ENCODE data around the gene EFNB2.

DNA sequence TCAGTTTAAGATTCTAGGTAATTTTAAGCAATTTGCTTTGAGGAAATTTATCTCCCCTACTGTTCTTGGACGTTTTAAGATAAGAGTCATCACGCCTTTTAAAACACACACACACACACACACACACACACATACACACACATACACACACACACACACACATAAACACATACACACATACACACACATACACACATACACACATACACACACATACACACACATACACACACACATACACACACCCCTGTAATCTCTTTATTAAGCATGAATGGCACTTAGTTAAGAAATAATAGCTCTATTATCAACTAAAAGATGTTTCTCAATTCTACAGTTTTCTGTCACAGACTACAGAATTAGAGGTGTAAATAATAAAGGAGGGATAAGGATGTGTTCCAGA lies 49.2 kb downstream of the EFNB2 start:
- TF ChIP-seq, protein P1, sequence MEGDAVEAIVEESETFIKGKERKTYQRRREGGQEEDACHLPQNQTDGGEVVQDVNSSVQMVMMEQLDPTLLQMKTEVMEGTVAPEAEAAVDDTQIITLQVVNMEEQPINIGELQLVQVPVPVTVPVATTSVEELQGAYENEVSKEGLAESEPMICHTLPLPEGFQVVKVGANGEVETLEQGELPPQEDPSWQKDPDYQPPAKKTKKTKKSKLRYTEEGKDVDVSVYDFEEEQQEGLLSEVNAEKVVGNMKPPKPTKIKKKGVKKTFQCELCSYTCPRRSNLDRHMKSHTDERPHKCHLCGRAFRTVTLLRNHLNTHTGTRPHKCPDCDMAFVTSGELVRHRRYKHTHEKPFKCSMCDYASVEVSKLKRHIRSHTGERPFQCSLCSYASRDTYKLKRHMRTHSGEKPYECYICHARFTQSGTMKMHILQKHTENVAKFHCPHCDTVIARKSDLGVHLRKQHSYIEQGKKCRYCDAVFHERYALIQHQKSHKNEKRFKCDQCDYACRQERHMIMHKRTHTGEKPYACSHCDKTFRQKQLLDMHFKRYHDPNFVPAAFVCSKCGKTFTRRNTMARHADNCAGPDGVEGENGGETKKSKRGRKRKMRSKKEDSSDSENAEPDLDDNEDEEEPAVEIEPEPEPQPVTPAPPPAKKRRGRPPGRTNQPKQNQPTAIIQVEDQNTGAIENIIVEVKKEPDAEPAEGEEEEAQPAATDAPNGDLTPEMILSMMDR (IDR thresholded peaks at IDR 0.05): no peak
- no peak for TF ChIP-seq EP300 (IDR thresholded peaks at IDR 0.05)

Measured in ovary (tissue), 3 donors.